ENCODE measurements around the gene ADGRD1.

GRCh38 chr12:131063960-131064359 is 110.3 kb downstream of the ADGRD1 start:
- TF ChIP-seq SIN3A (IDR thresholded peaks at IDR 0.05; ENCODE audit: borderline replicate concordance, insufficient read depth, low read length): no peak
- TF ChIP-seq REST (IDR thresholded peaks at IDR 0.05; ENCODE audit: insufficient read depth in 1 of 2, low read depth in 2 of 2, low read length in 2 of 2): no peak
- TF ChIP-seq POLR2AphosphoS5 (IDR thresholded peaks at IDR 0.05; ENCODE audit: low read depth, low read length): no peak
- TF ChIP-seq TAF1 (IDR thresholded peaks at IDR 0.05; ENCODE audit: borderline replicate concordance, insufficient read depth, low read length): no peak
- TF ChIP-seq FOXP2 (optimal IDR thresholded peaks at IDR 0.05; ENCODE audit: borderline replicate concordance, extremely low read depth, extremely low read length, insufficient read depth): no peak

Measured in PFSK-1 (cell line).